HG03442 (cell line): Measurements from ENCODE around the gene ZCCHC7.
"Not testable (repeated sequence)": the region's sequence is repeated elsewhere in the genome, so short reads cannot be mapped to it uniquely, and the experiment has no call there.

Source experiments
- ATAC-seq: cut with Tn5 transposase; IDR thresholded peaks from one replicate; pipeline ENCODE4 v1.9.1; 2021; ENCODE audit warnings: mild to moderate bottlenecking, moderate library complexity; ENCODE audit not compliant: unreplicated experiment

ZCCHC7 gene

DNA sequence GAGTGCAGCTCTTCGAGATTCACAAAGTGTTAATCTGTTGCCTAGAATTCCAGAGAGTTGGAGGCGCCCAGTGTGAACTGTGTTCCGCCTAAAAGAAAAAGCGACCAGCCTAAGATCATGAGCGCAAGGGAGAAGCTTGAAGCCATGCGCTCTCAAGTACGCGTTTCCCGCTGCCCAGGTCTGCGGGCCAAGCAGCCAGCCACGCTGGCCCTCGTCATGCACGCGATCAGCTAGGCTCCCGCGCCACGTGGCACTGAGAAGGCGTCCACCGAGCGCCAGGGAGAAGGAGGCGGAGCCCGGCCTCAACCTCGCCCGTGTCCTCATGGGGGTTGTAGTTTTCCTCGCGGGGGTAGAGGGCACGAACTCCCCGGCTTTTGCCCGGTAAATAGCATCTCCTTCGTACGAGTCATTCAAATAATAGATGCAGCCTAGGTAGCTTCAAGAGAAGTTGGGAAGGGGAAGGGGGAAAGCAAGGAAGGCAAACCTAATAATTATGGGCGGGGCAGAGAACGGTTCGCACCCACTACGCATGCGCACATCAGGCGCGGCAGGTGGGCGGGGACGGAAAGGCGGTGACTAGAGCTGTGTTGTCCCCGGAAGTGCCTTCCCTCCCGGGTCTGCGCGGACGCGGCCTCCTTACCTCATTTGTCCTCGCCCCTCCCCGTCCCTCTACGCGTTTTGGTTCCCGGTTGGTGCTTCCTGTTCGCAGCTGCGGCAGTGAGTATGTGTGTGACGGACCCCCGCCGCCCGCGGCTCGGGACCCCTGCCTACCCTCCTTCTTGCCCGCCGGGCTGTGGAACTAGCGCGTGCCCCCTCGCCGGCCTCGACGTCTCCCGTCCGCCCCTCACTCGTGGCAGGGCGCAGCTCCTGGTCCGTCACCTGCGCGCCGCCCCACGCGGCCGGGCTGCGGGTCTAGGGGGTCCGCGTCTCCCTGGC, at the start of gene ZCCHC7:
Gene ZCCHC7, plus strand, starts transcription at position 668 of the 936 bp plus-strand sequence.
- ATAC-seq: peak; percentile 91

DNA sequence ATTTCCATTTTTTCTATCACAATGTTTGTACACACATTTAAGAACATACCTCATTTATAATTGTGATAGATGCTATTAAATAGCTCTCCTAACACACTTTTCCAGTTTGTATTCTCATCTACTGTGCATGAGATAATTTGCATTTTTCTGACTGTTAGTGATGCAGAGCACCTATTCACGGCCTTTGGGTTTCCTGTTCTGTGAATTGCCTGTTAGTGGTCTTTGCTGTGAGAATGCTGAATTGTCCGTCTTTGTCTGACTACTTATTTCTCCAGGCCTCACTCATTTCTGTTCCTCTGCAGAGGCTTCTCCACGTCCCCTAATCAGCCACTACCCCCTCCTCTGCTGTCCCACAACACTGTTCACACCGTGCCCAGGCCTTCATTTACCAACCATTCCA, 45.6 kb upstream of the ZCCHC7 start:
- ATAC-seq: not testable (repeated sequence)

DNA sequence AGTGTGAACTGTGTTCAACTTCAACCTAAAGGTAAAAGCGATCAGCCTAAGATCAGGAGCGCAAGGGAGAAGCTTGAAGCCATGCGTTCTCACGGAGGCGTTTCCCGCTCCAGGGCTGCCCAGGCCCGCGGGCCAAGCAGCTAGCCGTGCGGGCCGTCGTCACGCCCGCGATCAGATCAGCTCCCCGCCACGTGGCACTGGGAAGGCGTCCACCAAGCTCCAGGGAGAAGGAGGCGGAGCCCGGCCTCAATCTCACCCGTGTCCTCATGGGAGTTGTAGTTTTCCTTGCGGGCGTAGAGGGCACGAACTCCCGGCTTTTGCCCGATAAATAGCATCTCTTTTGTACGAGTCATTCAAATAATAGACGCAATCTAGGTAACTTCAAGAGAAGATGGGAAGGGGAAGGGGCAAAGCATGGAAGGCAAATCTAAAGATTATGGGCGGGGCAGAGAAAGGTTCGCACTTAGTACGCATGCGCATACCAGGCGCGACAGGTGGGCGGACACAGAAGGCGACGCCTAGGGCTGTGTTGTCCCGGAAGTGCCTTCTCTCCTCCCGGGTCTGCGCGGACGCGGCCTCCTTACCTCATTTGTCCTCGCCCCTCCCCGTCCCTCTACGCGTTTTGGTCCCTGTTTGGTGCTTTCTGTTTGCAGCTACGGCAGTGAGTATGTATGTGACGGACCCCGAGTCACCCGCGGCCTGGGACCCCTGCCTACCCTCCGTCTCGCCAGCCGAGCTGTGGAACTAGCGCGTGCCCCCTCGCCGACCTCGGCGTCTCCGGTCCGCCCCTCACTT, 40.8 kb upstream of the ZCCHC7 start:
- peak; percentile 86 for ATAC-seq

DNA sequence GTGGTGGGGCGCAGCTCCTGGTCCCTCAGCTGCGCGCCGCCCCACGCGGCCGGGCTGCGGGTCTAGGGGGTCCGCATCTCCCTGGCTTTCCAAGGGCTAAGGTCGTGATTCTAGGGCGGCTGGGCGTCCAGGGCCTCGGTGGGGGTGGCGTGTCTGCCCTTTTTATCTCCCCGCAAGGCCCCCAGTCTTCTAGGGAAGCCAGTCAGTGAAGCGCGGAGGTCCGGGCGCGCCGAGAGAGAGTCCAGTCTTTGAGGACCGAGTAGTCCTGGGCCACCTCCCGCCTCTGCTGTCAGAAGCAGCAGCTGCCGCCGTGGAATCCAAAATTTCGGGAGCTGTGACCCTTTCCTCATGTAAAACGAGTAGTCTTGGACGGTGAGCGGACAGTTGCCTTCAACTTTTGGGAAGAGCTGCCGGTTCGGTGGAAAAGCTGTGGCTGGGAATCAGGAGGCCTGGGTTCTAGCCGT, 40.2 kb upstream of the ZCCHC7 start:
- ATAC-seq: peak; percentile 13

DNA sequence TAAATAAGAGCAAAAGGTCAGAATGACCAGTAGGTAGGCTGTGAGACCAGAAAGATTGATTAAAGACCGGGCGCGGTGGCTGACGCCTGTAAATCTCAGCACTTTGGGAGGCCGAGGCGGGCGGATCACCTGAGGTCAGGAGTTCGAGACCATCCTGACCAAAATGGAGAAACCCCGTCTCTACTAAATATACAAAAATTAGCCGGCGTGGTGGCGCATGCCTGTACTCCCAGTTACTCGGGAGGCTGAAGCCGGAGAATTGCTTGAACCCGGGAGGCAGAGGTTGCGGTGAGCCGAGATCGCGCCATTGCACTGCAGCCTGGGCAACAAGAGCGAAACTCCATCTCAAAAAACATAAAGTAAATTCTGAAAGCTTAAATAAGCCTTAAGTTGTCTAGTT, 38.9 kb upstream of the ZCCHC7 start:
- not testable (repeated sequence) for ATAC-seq

DNA sequence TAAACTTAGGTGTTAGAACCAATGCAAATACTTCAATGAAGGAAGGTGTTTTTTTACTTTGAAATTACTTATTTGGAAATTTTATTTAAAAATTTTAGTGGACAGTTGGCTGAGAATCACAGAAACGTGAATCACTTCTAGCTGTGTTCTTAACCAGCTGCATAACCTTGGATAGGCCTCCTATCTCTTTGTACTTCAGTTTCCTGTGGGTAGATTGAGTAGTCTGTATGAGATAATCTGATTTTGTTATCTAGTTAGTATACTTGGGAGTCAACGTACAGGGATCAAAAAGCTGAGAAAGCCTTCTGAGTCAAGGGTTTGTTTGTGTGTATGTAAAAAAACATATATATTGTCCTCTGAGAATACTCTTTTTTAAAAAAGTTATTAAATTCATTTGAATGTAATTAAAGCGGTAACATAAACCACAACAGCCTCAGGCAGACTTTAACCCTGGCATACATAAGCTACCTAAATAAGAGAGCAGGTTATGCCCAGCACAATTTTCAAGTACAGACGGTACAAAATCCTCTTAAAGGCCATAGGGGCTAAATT, 38.1 kb upstream of the ZCCHC7 start:
- ATAC-seq: no peak

DNA sequence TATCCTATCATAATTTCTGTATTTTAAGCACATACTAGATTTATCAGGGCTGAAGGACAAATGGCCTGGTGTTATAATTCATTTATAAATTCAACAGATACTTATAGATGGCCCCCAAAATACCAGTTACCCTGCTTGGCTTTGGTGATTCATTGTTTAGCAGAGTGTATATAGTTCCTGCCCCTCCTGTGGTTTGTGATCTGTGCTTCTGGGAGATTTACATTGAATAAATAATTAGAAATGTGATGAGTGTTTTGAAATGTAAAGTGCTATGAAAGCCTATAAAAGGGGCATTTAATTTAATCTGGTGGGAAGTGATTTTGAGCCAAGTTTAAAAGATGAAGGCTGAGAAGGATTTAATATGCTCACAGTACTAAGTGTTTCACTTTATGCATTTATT, 36.7 kb upstream of the ZCCHC7 start:
- ATAC-seq: no peak

DNA sequence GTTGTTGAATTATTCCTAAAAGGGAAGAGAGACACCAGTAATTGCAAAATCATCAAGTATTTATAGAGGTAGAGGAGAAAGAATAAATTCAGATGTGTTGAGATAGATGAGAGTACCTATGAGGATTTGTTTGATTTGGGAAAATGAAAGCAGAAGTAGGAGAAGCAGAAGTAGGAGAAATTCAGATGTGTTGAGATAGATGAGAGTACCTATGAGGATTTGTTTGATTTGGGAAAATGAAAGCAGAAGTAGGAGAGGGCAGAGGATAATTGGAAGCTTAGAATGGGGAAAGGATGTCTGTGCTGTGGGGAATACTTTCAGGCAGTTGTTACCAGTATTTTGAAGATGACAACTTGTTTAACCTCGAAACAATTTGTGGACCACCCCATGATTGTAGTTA, 35.1 kb upstream of the ZCCHC7 start:
- ATAC-seq: no peak

DNA sequence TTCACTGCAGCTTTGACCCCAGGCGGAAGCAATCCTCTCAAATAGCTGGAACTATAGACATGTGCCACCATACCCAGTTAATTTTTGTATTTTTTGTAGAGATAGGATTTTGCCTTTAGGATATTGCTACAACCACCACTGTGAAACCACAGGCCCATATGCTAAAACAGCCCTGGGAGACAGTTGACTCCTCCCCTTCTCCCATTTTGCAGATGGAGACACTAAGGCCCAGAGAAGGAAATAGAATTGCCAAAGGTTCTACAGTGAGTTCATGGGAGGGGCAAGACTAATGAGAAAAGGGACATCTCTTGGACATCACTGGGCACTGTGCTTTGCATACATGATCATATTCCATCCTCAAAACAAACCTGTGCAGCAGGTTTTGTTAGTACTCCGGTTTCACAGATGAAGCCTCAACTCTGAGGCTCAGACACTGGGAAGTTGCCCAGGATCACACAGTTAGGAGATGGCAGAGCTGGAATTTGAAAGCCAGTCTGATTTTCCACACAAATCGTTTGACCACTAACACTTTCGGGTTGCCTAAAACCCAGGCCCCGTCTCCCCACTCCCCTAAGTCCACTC, 27.6 kb upstream of the ZCCHC7 start:
- ATAC-seq: not testable (repeated sequence)

DNA sequence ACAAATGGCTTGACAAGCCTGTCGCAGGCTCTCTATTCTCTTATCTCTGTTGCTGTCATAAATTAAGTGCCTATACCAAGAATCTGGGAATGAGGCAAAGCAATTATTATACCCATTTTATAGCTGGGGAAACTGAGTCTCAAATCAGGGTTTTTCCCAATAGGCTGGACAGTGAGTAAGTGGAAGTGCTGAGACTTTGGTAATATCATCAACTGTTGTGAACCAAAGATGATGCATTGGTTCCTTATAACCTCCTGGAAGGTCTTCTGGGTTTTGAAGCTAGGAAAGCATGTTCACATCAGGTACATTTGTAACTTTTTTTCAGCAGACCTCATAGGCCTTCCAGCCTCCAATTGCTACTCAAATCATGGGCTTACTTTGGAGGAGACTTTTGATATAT, 25.6 kb upstream of the ZCCHC7 start:
- no peak for ATAC-seq

DNA sequence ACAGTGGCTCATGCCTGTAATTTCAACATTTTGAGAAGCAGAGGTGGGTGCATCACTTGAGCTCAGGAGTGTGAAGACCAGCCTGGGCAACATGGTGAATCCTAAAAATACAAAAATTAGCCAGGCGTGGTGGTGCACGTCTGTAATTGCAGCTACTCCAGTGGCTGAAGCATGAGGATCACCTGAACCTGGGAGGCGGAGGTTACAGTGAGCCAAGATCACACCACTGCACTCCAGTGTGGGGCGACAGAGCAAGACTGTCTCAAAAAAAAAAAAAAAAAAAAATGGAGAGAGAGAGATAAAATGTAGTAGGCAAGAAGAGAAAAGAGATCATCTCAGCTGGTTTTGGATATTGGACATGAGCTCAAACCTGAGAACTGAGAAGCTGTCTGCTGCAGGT, 23.7 kb upstream of the ZCCHC7 start:
- no peak for ATAC-seq

DNA sequence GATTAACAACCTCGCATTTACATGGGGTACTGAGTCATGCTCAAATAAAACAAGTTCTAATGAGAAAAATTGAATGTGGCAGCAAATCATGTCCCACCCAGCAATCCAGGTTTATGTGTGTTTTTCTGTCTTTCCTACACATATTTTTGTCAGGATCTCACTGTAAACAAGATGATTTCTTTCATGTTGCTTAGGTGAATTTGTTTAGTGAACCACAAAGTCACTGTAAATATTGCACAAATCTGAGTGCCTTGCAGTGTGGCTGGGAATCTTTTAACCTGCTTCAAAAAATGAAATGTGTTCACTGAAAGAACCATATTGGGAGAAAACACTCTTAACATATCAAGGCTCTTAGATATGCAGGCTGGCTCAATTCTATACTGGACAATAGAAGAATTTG, 23.1 kb upstream of the ZCCHC7 start:
- ATAC-seq: no peak

DNA sequence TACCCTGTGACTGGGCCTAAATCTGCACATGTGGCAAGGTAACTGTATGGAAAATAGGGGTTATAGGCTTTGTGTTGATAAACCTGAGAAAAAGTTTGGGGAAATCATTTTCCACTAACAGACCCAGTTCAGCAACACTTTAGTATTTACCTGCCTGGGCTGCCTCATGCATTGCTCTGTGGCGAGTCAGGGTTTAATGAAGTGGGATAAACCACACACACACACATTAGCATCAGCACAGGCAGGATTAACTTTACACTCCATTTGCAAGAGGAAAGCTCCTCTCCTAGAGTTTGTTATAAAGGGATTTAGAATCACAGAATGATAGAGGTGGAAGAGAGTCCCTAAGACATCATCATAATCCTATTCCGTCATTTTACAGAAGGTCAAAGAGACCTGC, 20.0 kb upstream of the ZCCHC7 start:
- ATAC-seq: no peak

DNA sequence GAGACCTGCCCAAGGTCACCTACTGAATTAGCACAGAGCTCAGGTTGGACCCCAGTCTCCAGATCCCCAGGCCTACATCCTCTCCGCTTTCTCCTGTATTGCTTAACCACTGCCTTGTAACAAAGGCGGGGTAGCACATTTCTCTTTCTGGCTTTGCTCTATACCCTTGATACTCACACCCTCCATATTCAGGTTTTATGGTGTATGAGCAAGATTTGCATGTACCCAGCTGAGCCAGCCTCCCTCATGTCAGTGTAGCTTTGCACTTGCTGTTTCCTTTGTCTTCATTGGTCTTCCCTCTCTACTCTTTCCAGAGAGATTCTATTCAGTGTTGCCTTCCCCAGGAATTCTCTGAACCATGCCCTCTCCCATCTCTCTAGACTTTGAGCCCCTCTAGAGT, 19.6 kb upstream of the ZCCHC7 start:
- no peak for ATAC-seq

DNA sequence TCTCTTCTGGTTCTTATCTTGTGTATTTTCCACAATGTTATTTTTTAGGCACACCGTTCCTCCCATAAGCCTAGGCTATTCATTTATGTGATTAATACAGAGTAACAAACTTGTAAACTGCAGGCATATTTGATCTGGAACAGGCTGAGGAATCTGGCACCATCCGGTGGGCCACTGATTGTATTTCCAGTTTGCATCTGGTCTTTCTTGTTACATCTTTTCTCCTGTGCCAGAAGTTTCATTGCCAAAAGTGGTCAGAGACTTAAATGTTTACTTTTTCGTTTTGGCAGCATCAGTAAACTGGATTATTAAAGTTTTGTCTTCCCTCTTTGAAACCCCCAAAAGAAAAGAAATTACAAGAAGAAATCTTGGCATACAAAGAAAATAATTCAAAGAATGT, 17.9 kb upstream of the ZCCHC7 start:
- no peak for ATAC-seq

DNA sequence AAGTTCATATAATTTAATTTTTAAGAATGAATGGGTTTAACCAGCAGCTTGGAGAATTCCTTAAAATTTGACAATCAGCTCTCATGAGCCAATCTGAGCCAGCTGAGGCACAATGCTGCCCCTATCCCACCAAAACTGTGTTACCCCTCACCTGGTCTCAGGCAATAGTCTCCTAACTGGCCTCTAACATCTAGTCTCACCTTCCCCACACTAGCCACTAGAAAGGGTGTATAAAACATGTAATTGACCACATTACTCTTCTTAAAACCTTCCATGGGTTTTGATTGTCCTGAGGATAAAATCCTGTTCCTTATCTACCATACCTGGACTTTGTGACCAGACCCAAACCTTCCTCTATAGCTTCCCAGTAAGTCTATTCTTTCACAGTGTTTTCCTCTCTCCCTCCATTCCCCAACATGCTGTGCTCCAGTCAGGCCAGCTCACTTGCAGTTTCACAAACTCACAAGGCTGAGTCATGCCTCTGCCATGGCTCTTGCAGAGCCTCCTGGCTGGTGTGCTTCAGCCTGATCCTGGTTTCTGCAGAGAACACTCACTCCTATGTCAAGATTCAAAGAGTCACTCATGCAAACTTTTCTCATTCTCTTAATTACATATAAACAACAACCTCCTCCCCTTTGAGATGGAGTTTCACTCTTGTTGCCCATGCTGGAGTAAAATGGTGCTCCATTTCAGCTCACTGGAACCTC, 16.0 kb upstream of the ZCCHC7 start:
- ATAC-seq: no peak

DNA sequence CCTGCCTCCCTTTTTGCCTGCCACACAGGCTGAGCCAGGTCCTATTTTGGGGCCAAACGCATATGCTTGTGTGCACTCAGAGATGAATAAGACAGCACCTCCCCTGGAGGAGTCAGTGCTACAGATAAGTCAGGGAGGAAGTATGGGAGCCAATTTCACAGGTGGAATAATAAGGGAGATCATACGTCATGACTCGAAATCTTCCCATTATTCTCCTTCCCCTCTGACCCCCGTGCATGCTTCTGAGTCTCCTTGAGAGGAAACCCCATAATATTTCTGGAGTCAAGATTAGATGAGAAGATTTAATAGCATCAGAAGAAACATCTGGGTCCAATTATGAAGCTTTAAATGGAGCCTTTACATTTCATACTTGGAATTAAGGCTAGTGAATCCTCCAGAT, 15.1 kb upstream of the ZCCHC7 start:
- ATAC-seq: no peak

DNA sequence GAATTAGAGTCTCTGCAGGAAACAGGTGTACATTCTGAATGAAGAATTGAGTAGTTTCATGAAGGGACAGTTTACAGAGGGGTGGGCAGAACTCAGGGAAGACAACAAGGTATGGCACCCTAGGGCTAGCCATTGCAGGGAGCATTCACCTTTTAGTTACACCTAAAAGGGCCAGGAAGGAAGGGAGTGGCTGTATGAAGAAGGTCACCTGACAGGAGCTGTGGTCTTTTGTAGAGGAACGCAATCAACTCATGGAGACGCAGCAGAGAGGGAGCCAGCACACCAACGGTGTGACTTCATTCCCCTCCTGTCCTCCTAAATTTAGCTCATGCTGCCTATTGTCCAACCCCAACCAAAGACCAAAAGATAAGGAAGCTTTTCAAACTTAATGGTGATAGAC, 12.7 kb upstream of the ZCCHC7 start:
- ATAC-seq: no peak

DNA sequence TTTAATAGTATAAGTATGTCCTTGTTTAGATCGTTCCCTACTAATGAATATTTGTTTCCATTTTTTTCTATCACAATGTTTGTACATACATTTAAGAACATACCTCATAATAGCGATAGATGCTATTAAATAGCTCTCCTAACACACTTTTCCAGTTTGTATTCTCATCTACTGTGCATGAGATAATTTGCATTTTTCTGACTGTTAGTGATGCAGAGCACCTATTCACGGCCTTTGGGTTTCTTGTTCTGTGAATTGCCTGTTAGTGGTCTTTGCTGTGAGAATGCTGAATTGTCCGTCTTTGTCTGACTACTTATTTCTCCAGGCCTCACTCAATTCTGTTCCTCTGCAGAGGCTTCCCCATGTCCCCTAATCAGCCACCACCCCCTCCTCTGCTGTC, 5.9 kb upstream of the ZCCHC7 start:
- ATAC-seq: not testable (repeated sequence)

DNA sequence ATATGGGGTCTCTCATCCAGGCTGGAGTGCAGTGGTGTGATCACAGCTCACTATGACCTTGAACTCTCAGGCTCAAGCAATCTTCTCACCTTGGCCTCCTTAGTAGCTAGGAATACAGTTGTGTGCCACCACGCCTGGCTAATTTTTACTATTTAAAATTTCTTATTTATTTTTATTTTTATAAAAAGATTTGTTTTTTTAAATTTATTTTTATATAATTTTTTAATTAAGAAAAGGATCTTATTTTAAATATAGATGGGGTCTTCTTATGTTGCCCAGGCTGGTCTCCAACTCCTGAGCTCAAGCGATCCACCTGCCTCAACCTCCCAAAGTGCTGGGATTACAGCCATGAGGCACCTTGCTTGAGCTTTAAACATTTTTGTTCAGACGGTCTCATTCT, 2.4 kb upstream of the ZCCHC7 start:
- no peak for ATAC-seq

DNA sequence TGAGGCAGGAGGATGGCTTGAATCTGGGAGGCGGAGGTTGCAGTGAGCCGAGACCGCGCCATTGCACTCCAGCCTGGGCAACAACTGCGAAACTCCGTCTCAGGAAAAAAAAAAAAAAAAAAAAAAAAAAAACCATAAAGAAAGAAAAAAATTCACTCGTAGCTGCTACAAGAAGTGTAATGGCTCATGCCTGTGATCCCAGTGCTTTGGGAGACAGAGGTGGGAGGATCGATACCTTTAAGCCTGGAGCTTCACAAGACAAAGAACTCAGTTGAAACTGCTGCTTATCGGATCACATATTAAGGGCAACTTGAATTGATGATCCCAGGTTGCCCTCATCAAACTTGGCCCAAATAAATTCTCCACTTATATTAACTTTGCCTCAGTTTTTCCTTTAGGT, 1.0 kb upstream of the ZCCHC7 start:
- no peak for ATAC-seq
